GM18505 (cell line): Measurements from ENCODE around the gene NFIL3.

Experiments used
- ATAC-seq: cut with Tn5 transposase; IDR thresholded peaks from one replicate; pipeline ENCODE4 v1.9.1; 2021; ENCODE audit not compliant: unreplicated experiment
- POLR2A ChIP-seq: IDR thresholded peaks from 4 replicates; pipeline ENCODE4 v1.6.1; 2011; ENCODE audit warnings: borderline replicate concordance; ENCODE audit not compliant: insufficient read depth, insufficient read length; ENCODE audit errors: extremely low read depth

The NFIL3 gene

DNA sequence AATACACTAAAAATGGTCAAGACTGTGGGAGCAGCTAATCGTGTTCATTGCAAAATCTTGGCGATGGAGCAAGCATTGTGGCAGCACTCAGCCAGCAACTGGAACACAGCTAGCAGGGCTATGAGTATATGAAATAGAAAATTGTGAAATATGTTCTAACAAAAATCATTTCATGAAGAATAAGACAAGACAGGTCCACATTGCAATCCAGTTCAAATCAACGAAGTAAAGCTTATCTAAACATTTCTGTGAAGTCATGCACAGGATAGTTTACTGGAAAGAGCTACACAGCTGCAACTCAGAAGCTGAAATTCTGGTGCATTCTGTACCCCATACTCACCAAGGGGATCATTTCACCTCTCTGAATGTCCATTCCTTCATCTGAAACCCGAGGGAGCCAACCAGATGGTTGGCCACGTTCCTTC, 5.3 kb upstream of the NFIL3 start:
- no peak for ATAC-seq
- no peak for TF ChIP-seq POLR2A

DNA sequence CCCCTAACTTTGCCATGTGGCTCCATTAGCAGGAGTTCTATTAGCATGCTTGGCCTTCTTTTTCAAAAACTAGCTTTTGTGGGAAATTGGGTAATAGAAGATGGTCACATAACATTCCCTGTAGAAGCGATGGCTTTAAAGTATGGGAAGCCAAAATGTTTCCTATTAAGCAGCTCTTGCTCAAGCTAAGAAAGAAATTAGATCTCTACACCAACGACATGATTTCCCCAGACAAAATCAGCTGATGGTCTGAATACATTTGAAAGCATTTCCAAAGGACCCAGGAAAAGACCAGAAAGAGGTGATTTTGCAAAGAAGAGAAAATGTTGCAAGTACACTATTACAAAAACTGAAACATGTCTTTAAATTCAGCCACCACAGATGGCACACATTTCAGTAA, 4.8 kb upstream of the NFIL3 start:
- no peak for ATAC-seq
- no peak for TF ChIP-seq POLR2A

DNA sequence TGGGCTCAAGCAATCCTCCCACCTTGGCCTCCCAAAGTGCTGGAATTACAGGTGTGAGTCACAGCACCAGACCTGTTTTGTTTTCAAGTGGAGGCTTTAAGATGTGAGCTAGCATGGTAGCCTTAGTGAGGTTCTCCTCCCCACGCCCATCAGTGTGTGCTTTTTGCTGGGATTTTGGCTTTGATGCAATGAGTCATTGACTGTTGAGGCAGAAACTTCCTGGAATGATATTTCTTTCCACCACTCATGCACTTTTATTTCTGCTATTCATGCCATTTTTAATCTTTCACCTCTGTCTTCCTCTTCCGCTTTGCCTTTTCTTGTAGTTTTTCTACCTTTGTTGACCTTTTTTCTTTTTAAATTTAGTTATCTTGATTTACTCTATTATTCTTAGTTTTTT, 4.2 kb upstream of the NFIL3 start:
- no peak for TF ChIP-seq POLR2A
- no peak for ATAC-seq

DNA sequence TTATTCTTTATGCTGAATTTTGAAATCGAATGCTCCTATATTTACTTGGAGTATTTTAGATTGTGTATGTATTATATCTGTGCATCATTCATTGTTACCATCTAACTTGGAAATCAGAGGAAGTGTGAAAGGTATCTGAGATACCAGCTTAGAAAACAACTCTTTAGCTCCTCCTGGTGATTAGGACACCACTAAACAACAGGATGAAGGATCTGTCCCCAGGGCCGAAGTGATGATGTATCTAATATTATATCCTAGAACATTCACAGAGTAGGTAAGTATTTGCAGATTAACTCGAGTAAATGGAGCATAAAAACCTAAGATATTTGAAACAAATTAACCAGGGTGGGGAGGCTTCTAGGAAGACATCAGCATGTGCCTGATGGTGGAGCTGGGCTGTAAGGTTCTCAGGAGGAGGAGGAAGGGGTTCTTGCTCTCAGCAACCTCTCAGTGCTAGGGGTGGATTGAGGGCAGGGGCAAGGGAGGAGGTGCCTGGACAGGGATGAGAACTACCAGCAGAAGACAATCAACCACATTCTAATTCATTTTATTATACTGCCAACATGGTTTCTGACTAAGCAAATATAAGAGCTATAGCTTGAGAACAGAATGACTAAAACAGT, 2.6 kb upstream of the NFIL3 start:
- no peak for TF ChIP-seq POLR2A
- ATAC-seq, result no peak

DNA sequence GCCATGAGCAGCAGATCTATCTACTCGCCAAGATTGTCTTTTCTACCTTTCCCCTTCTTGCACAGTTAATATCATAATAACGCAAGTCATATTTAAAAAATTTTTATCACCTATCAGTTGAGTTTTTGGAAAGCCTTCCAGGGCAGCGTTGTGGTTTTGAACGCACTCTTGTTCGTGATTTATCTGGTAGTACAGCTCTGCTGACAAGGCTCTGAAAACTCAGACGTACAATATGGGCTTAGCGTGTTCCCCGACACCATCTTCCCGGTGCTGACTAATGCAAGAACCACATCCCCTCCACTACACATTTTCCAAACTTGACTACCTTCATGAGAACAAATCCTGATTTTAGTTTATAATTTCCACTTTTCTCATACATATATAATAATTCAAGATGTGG, 1.6 kb upstream of the NFIL3 start:
- ATAC-seq, result no peak

DNA sequence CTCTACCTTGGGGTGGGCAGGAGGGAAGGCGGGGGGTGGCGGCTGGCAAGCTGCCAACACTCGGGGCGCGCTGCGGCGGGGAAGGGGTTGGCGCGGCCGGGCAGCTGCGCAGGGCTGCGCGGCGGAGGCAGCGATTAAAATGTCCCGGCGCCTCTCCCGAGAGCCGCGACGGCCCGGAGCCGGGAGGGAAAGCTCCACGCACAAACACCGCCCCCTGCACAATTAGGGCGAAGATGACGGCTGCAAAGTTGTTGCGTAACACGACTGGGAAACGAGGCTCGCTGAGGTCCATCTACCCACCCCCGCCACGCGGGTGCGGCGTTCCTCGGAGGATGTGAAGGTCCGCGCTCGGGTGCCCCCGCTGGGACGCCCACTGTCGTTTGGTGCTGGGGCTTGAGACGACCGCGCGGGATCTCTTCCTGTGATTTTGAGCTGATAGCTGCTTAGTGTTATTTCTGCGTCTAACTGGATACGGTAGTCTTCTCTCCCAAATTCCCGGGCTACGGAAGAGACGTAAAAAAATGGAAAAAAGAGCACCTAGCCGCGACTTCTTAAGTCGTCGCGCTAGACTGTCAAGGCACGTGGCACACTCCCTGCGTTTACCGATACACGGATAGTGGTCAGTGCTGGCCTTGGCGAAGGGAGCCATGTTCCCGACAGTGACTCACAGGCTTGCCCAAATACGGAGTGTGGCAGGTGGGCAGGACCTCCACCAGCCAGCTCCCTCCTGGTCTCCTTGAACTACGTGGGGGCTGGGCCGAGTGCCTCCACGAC, 958 bp upstream of the NFIL3 start:
- no peak for TF ChIP-seq POLR2A
- peak; percentile 19 for ATAC-seq

More for the DNA sequence above, 1.6 kb upstream of the NFIL3 start:
- TF ChIP-seq POLR2A, result no peak

DNA sequence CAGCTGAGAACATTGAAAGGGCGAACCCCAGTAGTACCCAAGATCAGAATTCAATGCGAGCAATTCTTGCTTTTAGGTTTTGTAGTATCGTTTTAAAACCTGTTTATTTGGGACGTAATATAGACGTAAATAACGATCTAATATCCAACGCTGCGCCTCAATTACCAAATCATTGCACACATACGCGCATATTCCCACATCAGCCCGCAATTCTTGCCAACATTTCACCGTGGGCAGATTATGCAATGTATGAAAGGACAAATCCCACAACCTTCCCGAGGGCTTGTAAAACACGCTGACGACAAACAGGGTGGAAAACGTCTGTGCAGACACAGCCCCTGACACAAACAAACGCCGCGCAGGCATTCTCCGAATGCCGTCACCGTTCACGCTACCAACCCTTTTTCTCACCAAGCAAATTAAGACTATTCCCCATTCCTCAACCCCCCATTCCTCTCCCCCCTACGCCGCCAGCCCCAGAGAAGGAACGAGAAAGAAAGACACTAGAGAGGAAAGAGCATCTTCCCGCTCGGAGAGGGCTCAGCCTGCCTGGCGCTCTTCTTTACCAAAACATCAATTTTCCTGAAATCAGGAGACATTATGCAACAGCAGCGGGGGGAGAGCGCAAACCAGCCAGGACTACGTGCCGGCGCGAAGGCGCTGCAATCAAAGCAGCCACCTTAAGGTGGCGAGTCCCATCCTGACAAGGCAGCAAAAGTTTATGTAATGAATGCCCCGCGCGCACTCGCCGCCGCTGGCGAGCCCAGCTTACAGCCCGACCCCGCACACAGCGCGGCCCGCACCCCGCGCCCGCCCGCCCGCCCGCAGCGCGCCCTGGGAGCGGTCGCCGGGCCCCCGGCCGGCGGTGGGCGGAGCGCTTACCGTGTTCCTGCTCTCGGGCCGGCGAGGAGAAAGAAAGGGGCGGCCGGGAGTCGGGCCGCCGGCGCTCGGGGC, 597 bp downstream of the NFIL3 start:
- no peak for TF ChIP-seq POLR2A
- ATAC-seq, result peak; percentile 38

DNA sequence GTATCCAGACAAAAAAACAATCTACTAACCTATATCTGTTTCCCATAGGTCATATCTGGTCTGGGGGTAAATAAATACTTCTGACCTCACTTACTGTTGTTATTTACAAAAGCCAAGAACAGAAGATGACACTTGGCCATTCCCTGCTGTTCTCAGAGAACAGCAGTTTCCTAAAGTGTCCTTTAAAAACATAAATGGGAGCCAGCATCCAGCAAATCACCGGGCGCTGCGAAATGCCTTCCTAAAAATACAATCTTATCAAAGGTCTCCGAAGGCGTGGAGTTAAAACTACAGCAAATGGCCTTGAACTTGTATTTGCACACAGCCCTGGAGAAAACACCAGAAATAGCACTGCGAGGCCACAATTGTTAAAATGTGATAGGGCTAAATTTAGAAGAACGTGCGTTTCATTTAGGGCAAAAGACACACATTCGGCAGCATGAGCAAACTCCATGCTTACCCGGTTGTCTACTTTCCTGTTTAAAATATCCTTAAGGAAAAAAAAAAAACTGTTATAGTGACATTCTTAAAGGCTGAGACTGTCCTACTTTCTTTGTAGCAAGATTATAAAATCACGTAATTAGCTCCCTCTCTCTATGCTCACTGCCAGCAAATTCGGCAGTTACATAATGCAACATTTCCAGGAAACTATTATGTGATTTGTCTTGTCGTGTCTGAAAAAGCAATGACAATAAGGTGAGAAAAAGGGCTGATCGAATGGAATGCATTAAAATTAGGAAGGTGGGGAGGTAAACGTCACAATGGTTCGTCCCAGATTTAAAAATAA, 1.5 kb downstream of the NFIL3 start:
- no peak for TF ChIP-seq POLR2A
- ATAC-seq, result no peak

DNA sequence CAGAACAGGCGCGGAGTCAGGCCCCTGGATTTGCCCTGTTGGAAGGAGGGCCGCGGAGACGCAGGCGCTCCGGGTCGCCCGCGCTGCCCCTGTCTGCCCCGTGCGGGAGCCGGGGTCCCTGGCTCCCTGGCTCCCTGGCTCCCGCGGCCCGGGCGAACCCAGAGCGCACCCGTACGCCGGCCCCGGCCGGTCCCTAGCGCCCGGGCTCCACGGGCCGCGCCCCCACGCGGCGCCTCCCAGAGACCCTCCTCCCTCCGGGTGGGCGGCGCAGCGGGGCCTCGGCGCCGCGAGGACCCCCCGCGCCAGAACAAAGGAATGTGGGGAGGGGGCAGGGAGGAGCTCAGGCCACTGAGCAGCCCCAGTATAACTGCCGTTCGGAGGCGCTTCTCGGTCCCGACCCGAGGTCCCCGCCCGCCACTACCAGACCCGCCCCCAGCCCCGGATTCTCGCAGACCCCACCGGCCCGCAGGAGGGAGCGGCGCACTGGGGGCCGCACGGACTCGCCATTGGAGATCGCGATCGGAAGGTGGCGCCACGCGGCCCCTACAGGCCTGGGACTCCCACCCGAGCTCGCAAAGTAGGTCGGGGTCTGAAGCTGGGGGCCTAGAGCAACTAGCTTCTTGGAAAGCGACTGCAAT, 2.4 kb downstream of the NFIL3 start:
- no peak for ATAC-seq
- no peak for TF ChIP-seq POLR2A

DNA sequence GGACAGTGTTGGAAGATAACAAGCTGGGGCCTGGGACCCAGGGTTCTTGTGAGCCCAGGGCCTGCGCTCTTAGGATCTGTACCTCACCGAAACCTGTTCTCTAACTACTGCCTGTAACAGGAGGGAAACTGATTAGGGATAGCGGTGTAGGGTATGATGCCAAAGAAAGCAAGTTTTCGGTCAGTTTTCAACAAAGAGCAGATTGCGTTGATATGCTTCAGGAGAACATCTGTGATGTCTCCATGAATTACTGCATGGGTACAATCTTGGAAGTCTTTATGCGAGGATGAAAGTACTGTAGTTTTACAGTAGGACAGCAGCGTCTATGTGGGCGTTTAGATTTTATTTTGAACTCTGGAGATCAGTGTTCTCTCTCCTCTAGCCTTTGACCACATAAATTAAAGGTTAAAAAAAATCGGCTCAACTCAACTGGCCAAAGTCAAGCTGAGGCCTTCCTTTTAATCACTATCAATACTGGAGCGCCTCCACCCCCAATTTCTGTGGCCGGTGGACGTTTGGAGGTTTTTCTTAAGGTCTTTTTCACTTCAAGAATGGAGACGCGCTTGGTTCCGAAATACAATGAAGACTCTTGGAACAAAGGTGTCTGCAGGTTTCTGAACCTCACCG, 3.0 kb downstream of the NFIL3 start:
- no peak for ATAC-seq
- no peak for TF ChIP-seq POLR2A

DNA sequence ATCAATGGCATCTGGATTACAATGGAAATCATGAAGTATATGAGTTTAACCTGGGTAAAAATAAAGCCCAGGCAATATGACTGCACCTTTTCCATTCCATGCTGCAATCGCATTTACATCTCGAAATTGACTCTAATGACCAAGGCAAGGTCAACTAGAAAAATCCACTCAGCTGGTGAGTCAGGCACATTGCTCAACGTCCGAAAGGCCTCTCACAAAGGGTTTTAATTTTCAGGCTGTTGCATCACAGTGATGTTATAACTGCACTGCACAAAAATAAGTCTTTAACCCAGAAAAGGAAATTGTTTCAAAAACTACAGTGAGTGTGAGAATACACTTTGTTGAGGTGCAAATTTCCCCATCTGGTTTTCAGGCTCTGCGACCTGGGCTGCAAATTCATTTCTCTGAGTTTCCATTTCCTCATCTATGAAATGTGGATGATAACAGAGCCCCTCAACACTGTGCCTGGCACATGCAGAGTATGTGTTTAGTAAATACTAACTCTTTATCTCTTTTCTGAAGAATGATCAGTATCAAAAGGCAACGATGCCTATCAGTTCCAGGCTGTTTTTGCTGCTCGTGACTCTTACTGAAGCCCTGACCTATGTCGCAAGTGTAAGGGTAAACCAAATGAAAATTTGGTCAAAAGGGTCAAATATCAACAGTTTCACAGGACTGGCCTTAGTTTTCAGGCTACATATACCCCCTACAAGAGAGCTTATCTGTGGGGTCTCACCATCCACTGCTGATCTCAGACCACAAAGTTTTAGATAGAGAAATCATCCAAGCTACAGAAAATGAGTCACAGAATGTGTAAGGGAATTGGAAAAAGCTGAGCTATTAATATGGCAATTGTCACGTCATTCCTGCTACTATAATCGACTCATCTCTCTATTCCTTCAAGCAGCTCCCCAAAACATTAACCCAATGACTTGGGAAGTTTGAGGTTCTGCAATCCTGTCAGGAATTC, 4.1 kb downstream of the NFIL3 start:
- no peak for ATAC-seq
- no peak for TF ChIP-seq POLR2A
